K562 (cell line): ENCODE measurements around the gene IBA57.

Source experiments
- NFE2L1 ChIP-seq: fragments of 450-650 bp; IDR thresholded peaks from 2 replicates; pipeline ENCODE4 v1.6.1; 2016; ENCODE audit warnings: missing genetic modification characterization, low read depth, mild to moderate bottlenecking, missing compliant biosample characterization, moderate library complexity, borderline replicate concordance
- RFX5 ChIP-seq: IDR thresholded peaks from 2 replicates; pipeline ENCODE4 v1.6.1; 2011; ENCODE audit warnings: low read depth, mild to moderate bottlenecking, improper control_type of control experiment, low read length
- STAT5A ChIP-seq: IDR thresholded peaks from 2 replicates; pipeline ENCODE4 v1.6.1; 2012; ENCODE audit warnings: low read length, inconsistent platforms, borderline replicate concordance
- TAF1 ChIP-seq: IDR thresholded peaks from 2 replicates; pipeline ENCODE4 v1.6.1; 2011; ENCODE audit warnings: mild to moderate bottlenecking, low read length, moderate library complexity; ENCODE audit not compliant: insufficient read depth, control insufficient read depth, severe bottlenecking; ENCODE audit errors: extremely low read depth
- TF ChIP-seq, protein P1 (sequence below): fragments of 250-450 bp; sonication (Bioruptor Pico); IDR thresholded peaks from 2 replicates; pipeline ENCODE4 v1.6.1; 2021; ENCODE audit warnings: mild to moderate bottlenecking
- TF ChIP-seq, protein P2 (sequence below): fragments of 450-650 bp; IDR thresholded peaks from 2 replicates; pipeline ENCODE4 v1.7.0; 2016; ENCODE audit warnings: borderline replicate concordance
- TF ChIP-seq, protein P3 (sequence below), 2 experiments: fragments of 450-650 bp in 1 of 2; sonication (generic) in 1 of 2; formaldehyde crosslinking in 1 of 2; IDR thresholded peaks; 2 replicates each; pipeline versions ENCODE4 v1.7.1 to v1.9.0; 2016 to 2022; ENCODE audit warnings: inconsistent platforms in 1 of 2, mild to moderate bottlenecking in 1 of 2, missing genetic modification reagents in 1 of 2
- TF ChIP-seq, protein P4 (sequence below), 3 experiments: IDR thresholded peaks in 2 of 3; conservative IDR thresholded peaks in 1 of 3; 2 replicates each; pipeline ENCODE4 v1.5.1; 2011 to 2012; ENCODE audit warnings: low read length in 3 of 3, mild to moderate bottlenecking in 3 of 3, control low read depth in 2 of 3, improper control_type of control experiment in 1 of 3, inconsistent platforms in 1 of 3, low read depth in 1 of 3, mixed read lengths in 1 of 3, moderate library complexity in 1 of 3; ENCODE audit not compliant: insufficient read depth in 2 of 3

DNA sequence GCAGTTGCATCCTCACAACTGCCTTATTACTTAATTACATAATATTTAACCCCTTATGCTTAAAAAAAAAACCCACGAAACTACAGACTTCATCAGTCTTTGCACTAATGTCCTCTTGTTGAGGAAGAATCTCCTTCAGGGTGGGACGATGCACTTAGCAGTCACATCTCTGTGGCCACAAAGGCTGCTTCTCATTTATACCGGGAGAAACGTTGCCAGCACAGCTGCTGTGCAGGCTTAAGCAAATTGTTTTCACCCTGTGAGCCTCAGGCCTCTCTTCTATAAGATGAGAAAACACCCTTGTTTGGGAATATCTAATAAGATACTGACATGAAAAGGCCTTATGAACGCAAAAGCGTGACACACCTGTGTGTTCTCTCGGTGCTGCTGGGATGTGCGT, 39.4 kb downstream of the IBA57 start:
- TF ChIP-seq TAF1: no peak
- TF ChIP-seq, protein P1, sequence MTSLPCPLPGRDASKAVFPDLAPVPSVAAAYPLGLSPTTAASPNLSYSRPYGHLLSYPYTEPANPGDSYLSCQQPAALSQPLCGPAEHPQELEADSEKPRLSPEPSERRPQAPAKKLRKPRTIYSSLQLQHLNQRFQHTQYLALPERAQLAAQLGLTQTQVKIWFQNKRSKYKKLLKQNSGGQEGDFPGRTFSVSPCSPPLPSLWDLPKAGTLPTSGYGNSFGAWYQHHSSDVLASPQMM: no peak
- TF ChIP-seq, protein P2, sequence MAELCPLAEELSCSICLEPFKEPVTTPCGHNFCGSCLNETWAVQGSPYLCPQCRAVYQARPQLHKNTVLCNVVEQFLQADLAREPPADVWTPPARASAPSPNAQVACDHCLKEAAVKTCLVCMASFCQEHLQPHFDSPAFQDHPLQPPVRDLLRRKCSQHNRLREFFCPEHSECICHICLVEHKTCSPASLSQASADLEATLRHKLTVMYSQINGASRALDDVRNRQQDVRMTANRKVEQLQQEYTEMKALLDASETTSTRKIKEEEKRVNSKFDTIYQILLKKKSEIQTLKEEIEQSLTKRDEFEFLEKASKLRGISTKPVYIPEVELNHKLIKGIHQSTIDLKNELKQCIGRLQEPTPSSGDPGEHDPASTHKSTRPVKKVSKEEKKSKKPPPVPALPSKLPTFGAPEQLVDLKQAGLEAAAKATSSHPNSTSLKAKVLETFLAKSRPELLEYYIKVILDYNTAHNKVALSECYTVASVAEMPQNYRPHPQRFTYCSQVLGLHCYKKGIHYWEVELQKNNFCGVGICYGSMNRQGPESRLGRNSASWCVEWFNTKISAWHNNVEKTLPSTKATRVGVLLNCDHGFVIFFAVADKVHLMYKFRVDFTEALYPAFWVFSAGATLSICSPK: no peak
- TF ChIP-seq, protein P3, sequence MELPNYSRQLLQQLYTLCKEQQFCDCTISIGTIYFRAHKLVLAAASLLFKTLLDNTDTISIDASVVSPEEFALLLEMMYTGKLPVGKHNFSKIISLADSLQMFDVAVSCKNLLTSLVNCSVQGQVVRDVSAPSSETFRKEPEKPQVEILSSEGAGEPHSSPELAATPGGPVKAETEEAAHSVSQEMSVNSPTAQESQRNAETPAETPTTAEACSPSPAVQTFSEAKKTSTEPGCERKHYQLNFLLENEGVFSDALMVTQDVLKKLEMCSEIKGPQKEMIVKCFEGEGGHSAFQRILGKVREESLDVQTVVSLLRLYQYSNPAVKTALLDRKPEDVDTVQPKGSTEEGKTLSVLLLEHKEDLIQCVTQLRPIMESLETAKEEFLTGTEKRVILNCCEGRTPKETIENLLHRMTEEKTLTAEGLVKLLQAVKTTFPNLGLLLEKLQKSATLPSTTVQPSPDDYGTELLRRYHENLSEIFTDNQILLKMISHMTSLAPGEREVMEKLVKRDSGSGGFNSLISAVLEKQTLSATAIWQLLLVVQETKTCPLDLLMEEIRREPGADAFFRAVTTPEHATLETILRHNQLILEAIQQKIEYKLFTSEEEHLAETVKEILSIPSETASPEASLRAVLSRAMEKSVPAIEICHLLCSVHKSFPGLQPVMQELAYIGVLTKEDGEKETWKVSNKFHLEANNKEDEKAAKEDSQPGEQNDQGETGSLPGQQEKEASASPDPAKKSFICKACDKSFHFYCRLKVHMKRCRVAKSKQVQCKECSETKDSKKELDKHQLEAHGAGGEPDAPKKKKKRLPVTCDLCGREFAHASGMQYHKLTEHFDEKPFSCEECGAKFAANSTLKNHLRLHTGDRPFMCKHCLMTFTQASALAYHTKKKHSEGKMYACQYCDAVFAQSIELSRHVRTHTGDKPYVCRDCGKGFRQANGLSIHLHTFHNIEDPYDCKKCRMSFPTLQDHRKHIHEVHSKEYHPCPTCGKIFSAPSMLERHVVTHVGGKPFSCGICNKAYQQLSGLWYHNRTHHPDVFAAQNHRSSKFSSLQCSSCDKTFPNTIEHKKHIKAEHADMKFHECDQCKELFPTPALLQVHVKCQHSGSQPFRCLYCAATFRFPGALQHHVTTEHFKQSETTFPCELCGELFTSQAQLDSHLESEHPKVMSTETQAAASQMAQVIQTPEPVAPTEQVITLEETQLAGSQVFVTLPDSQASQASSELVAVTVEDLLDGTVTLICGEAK (IDR thresholded peaks at IDR 0.05): no peak
- TF ChIP-seq, protein P3 (CRISPR knock-in tag; IDR thresholded peaks at IDR 0.05): no peak
- no peak for TF ChIP-seq STAT5A
- no peak for TF ChIP-seq NFE2L1 (tag)
- TF ChIP-seq, protein P4, sequence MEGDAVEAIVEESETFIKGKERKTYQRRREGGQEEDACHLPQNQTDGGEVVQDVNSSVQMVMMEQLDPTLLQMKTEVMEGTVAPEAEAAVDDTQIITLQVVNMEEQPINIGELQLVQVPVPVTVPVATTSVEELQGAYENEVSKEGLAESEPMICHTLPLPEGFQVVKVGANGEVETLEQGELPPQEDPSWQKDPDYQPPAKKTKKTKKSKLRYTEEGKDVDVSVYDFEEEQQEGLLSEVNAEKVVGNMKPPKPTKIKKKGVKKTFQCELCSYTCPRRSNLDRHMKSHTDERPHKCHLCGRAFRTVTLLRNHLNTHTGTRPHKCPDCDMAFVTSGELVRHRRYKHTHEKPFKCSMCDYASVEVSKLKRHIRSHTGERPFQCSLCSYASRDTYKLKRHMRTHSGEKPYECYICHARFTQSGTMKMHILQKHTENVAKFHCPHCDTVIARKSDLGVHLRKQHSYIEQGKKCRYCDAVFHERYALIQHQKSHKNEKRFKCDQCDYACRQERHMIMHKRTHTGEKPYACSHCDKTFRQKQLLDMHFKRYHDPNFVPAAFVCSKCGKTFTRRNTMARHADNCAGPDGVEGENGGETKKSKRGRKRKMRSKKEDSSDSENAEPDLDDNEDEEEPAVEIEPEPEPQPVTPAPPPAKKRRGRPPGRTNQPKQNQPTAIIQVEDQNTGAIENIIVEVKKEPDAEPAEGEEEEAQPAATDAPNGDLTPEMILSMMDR (IDR thresholded peaks at IDR 0.05 in 2 of 3, conservative IDR thresholded peaks at IDR 0.05 in 1 of 3; ENCODE audit: insufficient read depth in 2 of 3, low read depth in 1 of 3, low read length in 3 of 3): no peak
- no peak for TF ChIP-seq RFX5
